Kidney epithelial cell (primary cell): ENCODE measurements around the gene ZNF264. TPM values are rescaled to one million over a fixed set of nuclear protein-coding genes. Genes with fewer than 3 reads are reported as not detected.
A peak's percentile ranks its signal among the peaks of the same experiment; 100 is the strongest.

ENCODE experiments used
- DNase-seq: peaks from one replicate; pipeline ENCODE4 v3.0.0-alpha.2; 2010; ENCODE audit warnings: low read depth
- H3K27me3 ChIP-seq: 2 replicates; pipeline ENCODE4 v1.6.0; 2011; ENCODE audit warnings: low read length; ENCODE audit not compliant: control insufficient read depth, insufficient read depth
- H3K36me3 ChIP-seq: 2 replicates; pipeline ENCODE4 v1.5.1; 2011; ENCODE audit warnings: low read length; ENCODE audit not compliant: control insufficient read depth, insufficient read depth
- H3K4me3 ChIP-seq: 2 replicates; pipeline ENCODE4 v1.5.1; 2011; ENCODE audit warnings: low read depth, mild to moderate bottlenecking, control low read depth, low read length
- total RNA-seq: library from RNA; depleted of rRNA; stranded (reverse); fragments of >200 nt; gene quantifications from 2 replicates; pipeline ENCODE4 v1.2.3, GENCODE V29; 2015
- TF ChIP-seq, protein P1 (sequence below): IDR thresholded peaks from 2 replicates; pipeline ENCODE4 v1.5.1; 2011; ENCODE audit warnings: mild to moderate bottlenecking, moderate library complexity, low read length, control low read depth, inconsistent platforms; ENCODE audit not compliant: insufficient read depth, poor library complexity, severe bottlenecking

Gene ZNF264
- total RNA-seq: 44.3 and 59.1 TPM in 2 replicates

DNA sequence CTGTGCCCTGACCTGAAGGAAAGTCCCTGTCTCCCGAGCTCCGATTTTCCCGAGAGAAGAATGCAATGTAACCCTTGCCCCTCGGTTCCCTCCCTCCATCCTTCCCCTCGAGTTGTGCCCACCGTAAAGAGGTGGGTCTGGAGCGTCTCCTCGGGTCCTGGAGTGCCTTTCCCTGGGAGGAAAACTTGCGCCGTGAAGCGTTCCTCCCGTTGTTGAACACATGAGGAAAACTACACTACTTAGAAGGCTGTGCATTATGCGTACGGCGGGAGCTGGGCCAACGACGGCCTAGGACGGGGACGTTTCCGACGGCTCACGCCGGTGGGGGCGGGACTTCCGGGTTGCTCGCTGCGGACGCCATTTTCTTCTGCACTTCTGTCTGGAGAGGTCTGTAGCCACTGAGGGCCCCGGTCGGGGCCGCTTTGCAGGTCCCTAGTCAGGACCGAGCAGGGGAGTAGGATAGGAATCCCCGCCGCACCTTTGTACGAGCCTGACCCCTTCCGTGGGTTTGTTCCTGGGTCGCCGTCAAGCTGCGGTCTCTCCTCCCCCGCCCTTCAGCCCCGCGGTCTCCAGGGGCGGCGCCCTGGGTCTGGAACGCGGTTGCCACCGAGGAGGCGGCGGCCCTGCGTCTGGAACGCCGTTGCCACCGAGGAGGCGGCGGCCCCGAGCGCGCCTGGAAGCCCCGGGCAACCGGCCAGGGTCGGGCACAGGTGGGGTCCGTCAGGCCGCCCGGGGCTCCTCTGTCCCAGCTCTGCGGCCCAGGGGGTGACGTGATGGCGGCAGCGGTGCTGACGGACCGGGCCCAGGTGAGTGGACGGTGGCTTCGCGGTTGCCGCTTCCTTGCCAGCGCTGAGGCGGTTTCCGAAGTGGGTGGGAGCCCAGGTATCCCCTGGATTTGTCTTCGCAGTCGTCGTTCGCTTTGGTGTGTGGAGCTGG is at the start of gene ZNF264:
Gene ZNF264, plus strand, starts transcription at position 360 of the 936 bp plus-strand sequence. Its CDS starts 414 bp downstream, at position 774.
- DNase-seq: peak; percentile 53
- Histone ChIP-seq H3K36me3 (peaks cover 2% of the 10 kb centered on the region), H3K4me3 (peak within 1 kb of the TSS; percentile 76), H3K27me3 (no peaks in the 10 kb centered on the region)
- TF ChIP-seq, protein P1, sequence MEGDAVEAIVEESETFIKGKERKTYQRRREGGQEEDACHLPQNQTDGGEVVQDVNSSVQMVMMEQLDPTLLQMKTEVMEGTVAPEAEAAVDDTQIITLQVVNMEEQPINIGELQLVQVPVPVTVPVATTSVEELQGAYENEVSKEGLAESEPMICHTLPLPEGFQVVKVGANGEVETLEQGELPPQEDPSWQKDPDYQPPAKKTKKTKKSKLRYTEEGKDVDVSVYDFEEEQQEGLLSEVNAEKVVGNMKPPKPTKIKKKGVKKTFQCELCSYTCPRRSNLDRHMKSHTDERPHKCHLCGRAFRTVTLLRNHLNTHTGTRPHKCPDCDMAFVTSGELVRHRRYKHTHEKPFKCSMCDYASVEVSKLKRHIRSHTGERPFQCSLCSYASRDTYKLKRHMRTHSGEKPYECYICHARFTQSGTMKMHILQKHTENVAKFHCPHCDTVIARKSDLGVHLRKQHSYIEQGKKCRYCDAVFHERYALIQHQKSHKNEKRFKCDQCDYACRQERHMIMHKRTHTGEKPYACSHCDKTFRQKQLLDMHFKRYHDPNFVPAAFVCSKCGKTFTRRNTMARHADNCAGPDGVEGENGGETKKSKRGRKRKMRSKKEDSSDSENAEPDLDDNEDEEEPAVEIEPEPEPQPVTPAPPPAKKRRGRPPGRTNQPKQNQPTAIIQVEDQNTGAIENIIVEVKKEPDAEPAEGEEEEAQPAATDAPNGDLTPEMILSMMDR: no peak

DNA sequence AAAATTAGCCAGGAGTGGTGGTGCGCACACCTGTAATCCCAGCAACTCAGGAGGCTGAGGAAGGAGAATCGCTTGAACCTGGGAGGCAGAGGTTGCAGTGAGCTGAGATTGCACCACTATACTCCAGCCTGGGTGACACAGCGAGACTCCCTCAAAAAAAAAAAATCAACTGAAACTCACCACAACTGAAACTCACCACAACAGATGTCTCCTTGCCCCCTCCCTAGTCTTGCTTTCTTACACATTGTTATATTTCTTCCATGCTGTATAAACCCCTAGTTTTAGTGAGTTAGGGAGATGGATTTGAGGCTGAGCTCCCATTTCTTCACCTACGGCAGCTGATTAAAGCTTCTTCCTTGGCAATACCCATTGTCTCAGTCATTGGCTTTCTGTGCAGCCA is 49.6 kb upstream of the ZNF264 start:
- Histone ChIP-seq H3K4me3 (no peak overlapping the region), H3K27me3 (no peaks in the 10 kb centered on the region), H3K36me3 (no peaks in the 10 kb centered on the region)
- DNase-seq: no peak
- TF ChIP-seq, protein P1: no peak

DNA sequence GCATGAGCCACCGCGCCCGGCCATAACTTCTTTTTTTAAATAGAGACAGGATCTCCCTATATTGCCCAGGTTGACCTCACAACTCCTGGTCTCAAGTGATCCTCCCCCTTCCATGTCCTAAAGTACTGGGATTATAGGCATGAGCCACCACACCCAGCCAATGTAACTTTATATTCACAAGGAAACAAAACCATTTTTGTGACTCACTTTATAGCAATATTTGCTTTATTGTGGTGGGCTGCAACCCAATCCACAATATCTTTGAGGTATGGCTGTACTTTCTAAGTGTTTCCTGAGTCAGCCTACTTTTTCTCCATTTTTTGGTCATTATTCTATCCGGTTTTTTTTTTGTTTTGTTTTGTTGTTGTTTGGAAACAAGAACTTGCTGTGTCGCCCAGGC is 38.4 kb upstream of the ZNF264 start:
- TF ChIP-seq, protein P1: no peak
- H3K36me3 ChIP-seq: no peaks in the 10 kb centered on the region
- no peak for DNase-seq
- H3K4me3 ChIP-seq: no peak overlapping the region
- H3K27me3 ChIP-seq: no peaks in the 10 kb centered on the region

- TF ChIP-seq, protein P1: no peak
- no peak overlapping the region for H3K4me3 ChIP-seq
- no peaks in the 10 kb centered on the region for H3K27me3 ChIP-seq
- no peak for DNase-seq
- no peaks in the 10 kb centered on the region for H3K36me3 ChIP-seq
These were observed 29.2 kb upstream of the ZNF264 start for GRCh38 chr19:57161985-57162539.

- TF ChIP-seq, protein P1: no peak
- H3K36me3 ChIP-seq: no peaks in the 10 kb centered on the region
- no peak for DNase-seq
- no peak overlapping the region for H3K4me3 ChIP-seq
- no peaks in the 10 kb centered on the region for H3K27me3 ChIP-seq
These were observed 25.5 kb upstream of the ZNF264 start for GRCh38 chr19:57165846-57166245.

DNA sequence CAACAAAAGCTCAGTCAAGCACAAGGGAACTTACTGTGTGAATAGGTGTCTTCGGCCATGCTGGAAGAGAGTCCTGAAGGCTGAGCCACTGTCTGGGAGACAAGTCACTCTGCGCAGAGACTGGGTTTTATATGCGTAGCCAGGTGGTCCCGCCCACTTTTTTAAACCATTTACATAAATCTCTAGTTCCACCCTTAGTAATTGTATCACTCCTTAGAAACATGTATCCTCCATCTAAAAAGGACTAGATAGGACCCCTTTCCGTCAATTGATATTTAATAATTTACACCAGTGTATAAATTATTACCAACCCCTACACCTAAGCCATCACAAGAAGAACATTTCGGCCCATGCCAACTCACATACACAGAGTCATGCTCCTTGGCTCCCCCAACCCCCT is 23.9 kb upstream of the ZNF264 start, which contains the start of gene DUXA:
Gene DUXA, minus strand, starts transcription at position 101 of the 400 bp plus-strand sequence. Its CDS starts 42 bp downstream, at position 59.
- no peak within 1 kb of the TSS for H3K4me3 ChIP-seq
- TF ChIP-seq, protein P1: no peak
- H3K36me3 ChIP-seq: no peaks in the 10 kb centered on the region
- no peaks in the 10 kb centered on the region for H3K27me3 ChIP-seq
- no peak for DNase-seq
